Mesothelial cell of epicardium (in vitro differentiated cells): ENCODE results near the gene KLHL35. TPM values are rescaled to one million over a fixed set of nuclear protein-coding genes. Genes with fewer than 3 reads are reported as not detected.

Experiments used
- DNase-seq, 2 experiments: peaks; one replicate each; pipeline ENCODE4 v3.0.0; 2021; ENCODE audit warnings: low spot score in 2 of 2; ENCODE audit not compliant: unreplicated experiment in 2 of 2
- H3K27ac Mint-ChIP-seq: 2 replicates; pipeline ENCODE4 v1.8.0; 2021; ENCODE audit warnings: mixed read lengths
- H3K27me3 Mint-ChIP-seq: 2 replicates; pipeline ENCODE4 v1.8.0; 2021; ENCODE audit warnings: low read depth, mixed read lengths
- H3K36me3 Mint-ChIP-seq: 2 replicates; pipeline ENCODE4 v1.8.0; 2021; ENCODE audit warnings: mixed read lengths
- H3K4me1 Mint-ChIP-seq: 2 replicates; pipeline ENCODE4 v1.8.0; 2021; ENCODE audit warnings: mixed read lengths
- H3K4me3 Mint-ChIP-seq: 2 replicates; pipeline ENCODE4 v1.8.0; 2021; ENCODE audit warnings: mild to moderate bottlenecking, moderate library complexity, mixed read lengths
- H3K9me3 Mint-ChIP-seq: 2 replicates; pipeline ENCODE4 v1.8.0; 2021; ENCODE audit warnings: mixed read lengths
- CTCF ChIP-seq: fragments of 200-600 bp; sonication (generic); IDR thresholded peaks from one replicate; pipeline ENCODE4 v1.5.0; 2021; ENCODE audit warnings: antibody characterized with exemption; ENCODE audit not compliant: unreplicated experiment
- total RNA-seq: library from RNA; stranded (reverse); gene quantifications from 3 replicates; pipeline ENCODE4 v1.2.1, GENCODE V29; 2021

Gene KLHL35
- total RNA-seq, 1 donor from 2014 or later, result 0.67 TPM

GRCh38 chr11:75433443-75433842, 440 bp upstream of the KLHL35 start:
- TF ChIP-seq CTCF, result no peak
- peaks cover 9% of the 10 kb centered on the region for H3K4me1 Mint-ChIP-seq
- DNase-seq, result no peak
- peaks cover 57% of the 10 kb centered on the region for H3K27me3 Mint-ChIP-seq
- peaks cover 7% of the 10 kb centered on the region for H3K9me3 Mint-ChIP-seq
- H3K4me3 Mint-ChIP-seq, result no peak overlapping the region
- H3K36me3 Mint-ChIP-seq, result peaks cover 3% of the 10 kb centered on the region
- no peak overlapping the region for H3K27ac Mint-ChIP-seq

- TF ChIP-seq CTCF, result no peak
- no peak for DNase-seq
- peaks cover 69% of the 10 kb centered on the region for H3K27me3 Mint-ChIP-seq
- H3K27ac Mint-ChIP-seq, result no peak overlapping the region
- peak overlapping the region; percentile 18 for H3K4me3 Mint-ChIP-seq
- H3K36me3 Mint-ChIP-seq, result peaks cover 3% of the 10 kb centered on the region
- peaks cover 7% of the 10 kb centered on the region for H3K9me3 Mint-ChIP-seq
- H3K4me1 Mint-ChIP-seq, result peaks cover 9% of the 10 kb centered on the region
These were observed 1.2 kb downstream of the KLHL35 start for GRCh38 chr11:75431533-75432525.

GRCh38 chr11:75430714-75431532, 2.1 kb downstream of the KLHL35 start:
- no peak for DNase-seq
- Mint-ChIP-seq H3K9me3 (peaks cover 7% of the 10 kb centered on the region), H3K4me1 (peaks cover 9% of the 10 kb centered on the region), H3K36me3 (peaks cover 3% of the 10 kb centered on the region), H3K27me3 (peaks cover 74% of the 10 kb centered on the region), H3K27ac (no peak overlapping the region), H3K4me3 (peak overlapping the region; percentile 66)
- TF ChIP-seq CTCF, result no peak

- DNase-seq, result peak; percentile 53 to 75
- Mint-ChIP-seq H3K4me1 (peaks cover 9% of the 10 kb centered on the region), H3K36me3 (peaks cover 3% of the 10 kb centered on the region)
These were observed 2.9 kb downstream of the KLHL35 start for GRCh38 chr11:75429902-75430713.

More at GRCh38 chr11:75429902-75430713, 2.9 kb downstream of the KLHL35 start:
- TF ChIP-seq CTCF, result no peak
- Mint-ChIP-seq H3K9me3 (peaks cover 7% of the 10 kb centered on the region), H3K27ac (no peak overlapping the region), H3K27me3 (peaks cover 74% of the 10 kb centered on the region), H3K4me3 (peak overlapping the region; percentile 66)
